ENCODE data around the gene VPS37D. TPM values are rescaled to one million over a fixed set of nuclear protein-coding genes. Genes with fewer than 3 reads are reported as not detected.

Gene VPS37D
- total RNA-seq, 2 experiments from 2014 or later: not detected

DNA sequence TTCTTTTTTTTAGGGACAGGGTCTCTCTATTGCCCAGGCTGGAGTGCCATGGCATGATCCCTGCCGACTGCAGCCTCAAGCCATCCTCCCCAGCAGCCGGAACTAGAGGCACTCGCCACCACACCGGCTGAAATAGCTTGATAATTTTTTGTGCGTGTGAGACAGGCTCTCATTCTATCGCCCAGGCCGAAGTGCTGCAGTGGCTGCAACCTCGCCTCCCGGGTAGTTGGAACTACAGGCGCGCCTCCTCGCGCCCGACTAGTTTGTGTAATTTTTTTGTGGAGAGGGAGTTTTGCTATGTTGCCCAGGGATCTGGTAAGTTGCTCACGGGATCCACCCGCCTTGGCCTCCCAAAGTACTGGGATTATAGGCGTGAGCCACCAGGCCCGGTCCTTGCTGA is 17.7 kb downstream of the VPS37D start:
- DNase-seq: no peak
- Mint-ChIP-seq H3K27ac (no peak overlapping the region), H3K9me3 (no peaks in the 10 kb centered on the region), H3K4me1 (ENCODE audit: low read depth) (peaks cover 50% of the 10 kb centered on the region), H3K36me3 (ENCODE audit: low read depth) (peaks cover 36% of the 10 kb centered on the region), H3K4me3 (peak overlapping the region; percentile 59), H3K27me3 (ENCODE audit: low read depth) (no peaks in the 10 kb centered on the region)
- CTCF ChIA-PET: interaction anchor here (1.1 kb wide), 1 partner anchor 41 kb away, joined by 3 read pairs; no protein-coding TSS in a partner anchor
- intact Hi-C loops (cut with micrococcal nuclease): loop anchor here (10.0 kb wide), 1 partner anchor 251 kb away; the partner anchor contains the start of gene FZD9

GRCh38 chr7:73688288-73688687 is 20.7 kb downstream of the VPS37D start:
- CTCF ChIA-PET: interaction anchor here (1.7 kb wide), 1 partner anchor 81 kb away, joined by 4 read pairs; no protein-coding TSS in a partner anchor
- H3K36me3 Mint-ChIP-seq (ENCODE audit: low read depth): peaks cover 45% of the 10 kb centered on the region
- no peaks in the 10 kb centered on the region for H3K9me3 Mint-ChIP-seq
- peaks cover 32% of the 10 kb centered on the region for H3K4me1 Mint-ChIP-seq (ENCODE audit: low read depth)
- no peak for DNase-seq
- no peaks in the 10 kb centered on the region for H3K27me3 Mint-ChIP-seq (ENCODE audit: low read depth)
- intact Hi-C loops (cut with micrococcal nuclease): loop anchor here (10.0 kb wide), 1 partner anchor 253 kb away; the partner anchor contains the start of gene FZD9
- no peak overlapping the region for H3K4me3 Mint-ChIP-seq
- H3K27ac Mint-ChIP-seq: peak overlapping the region; percentile 26

DNA sequence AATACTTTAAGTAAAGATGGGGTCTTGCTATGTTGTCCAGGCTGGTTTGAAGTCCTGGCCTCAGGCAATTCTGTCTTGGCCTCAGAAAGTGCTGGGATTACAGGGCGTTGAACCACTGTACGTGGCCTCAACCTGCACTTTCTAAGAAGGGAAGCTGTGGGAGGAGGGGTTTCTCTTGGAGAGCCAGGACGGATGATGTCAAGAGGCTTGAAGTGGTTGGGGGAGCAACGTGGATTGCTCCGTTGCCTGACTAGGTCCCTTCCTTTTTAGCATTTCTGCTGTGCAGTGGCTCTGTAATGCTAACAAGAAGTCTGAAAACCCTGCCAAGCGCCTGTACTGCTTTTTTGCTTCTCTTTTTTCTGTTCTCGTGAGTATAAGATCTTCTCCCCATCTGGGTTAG is 23.0 kb downstream of the VPS37D start:
- Mint-ChIP-seq H3K4me1 (ENCODE audit: low read depth) (peaks cover 22% of the 10 kb centered on the region), H3K36me3 (ENCODE audit: low read depth) (peaks cover 49% of the 10 kb centered on the region), H3K9me3 (no peaks in the 10 kb centered on the region), H3K27ac (no peak overlapping the region), H3K4me3 (no peak overlapping the region), H3K27me3 (ENCODE audit: low read depth) (no peaks in the 10 kb centered on the region)
- CTCF ChIA-PET: no interaction called here
- no peak for DNase-seq
- intact Hi-C loops (cut with micrococcal nuclease): no loop called here

GRCh38 chr7:73696372-73696771 is 28.7 kb downstream of the VPS37D start:
- Mint-ChIP-seq H3K4me3 (no peak overlapping the region), H3K9me3 (no peaks in the 10 kb centered on the region), H3K27me3 (ENCODE audit: low read depth) (no peaks in the 10 kb centered on the region), H3K27ac (no peak overlapping the region), H3K36me3 (ENCODE audit: low read depth) (peaks cover 44% of the 10 kb centered on the region), H3K4me1 (ENCODE audit: low read depth) (no peaks in the 10 kb centered on the region)
- intact Hi-C loops (cut with micrococcal nuclease): no loop called here
- no peak for DNase-seq
- CTCF ChIA-PET: interaction anchor here (1.7 kb wide), 1 partner anchor 10 kb away, joined by 7 read pairs; no protein-coding TSS in a partner anchor

DNA sequence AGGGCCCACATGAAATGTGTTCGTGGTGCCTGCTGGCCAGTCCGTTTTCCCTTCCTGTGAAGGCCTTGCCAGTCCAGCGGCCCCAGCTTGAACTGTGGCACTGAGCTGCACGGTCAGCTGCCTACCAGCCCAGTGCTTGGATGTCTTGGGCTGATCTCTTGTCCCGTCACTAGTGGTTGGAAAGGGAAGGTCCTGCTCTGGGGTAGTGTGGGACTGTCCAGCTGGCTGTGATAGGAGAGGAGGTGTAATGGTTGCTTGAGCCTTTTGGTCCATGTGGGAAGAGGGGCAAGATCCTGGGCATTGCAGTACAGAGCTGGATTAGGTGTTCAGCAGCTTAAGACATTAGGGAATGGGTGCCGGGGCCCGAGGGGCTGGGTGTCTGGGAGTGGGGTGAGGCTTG is 30.8 kb downstream of the VPS37D start:
- intact Hi-C loops (cut with micrococcal nuclease): no loop called here
- no peaks in the 10 kb centered on the region for H3K27me3 Mint-ChIP-seq (ENCODE audit: low read depth)
- no peak overlapping the region for H3K4me3 Mint-ChIP-seq
- H3K9me3 Mint-ChIP-seq: no peaks in the 10 kb centered on the region
- H3K27ac Mint-ChIP-seq: no peak overlapping the region
- peaks cover 40% of the 10 kb centered on the region for H3K36me3 Mint-ChIP-seq (ENCODE audit: low read depth)
- CTCF ChIA-PET: interaction anchor here (0.6 to 2.1 kb wide), 2 partner anchors 27 to 93 kb away, joined by 3 to 6 read pairs; no protein-coding TSS in a partner anchor
- H3K4me1 Mint-ChIP-seq (ENCODE audit: low read depth): peaks cover 4% of the 10 kb centered on the region
- no peak for DNase-seq

DNA sequence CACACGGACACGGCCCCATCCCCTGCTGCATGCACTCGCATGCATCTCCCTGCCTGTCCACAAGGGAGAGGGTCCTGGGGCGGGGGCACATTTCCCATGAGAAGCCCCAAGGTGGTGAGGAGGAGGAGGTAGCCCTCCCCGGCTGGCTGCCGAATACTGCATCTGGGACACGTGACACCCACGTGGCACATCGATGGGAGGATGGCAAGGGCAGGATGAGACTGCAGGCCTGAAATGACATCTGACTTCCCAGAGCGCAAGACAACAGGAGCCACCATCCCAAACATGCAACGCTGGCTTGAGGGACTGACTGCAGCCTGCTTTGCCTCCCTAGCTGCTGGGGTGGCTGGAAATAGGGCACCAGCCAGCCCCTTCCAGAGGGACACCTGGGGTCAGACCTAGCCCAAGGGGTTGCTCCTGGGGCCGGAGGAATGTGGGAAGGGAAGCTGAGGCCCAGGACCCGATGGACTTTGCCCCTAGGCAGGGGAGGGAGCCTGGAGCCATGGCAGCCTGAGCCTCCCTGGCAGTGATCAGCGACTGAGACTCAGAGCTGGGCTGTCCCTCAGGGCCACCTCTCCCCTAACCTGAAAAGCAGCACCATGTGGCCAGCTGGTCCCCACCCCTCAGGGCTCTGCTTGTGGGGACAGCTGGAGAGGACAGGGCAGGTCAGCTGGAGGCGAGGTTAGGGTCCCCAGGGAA is 31.9 kb downstream of the VPS37D start:
- H3K27ac Mint-ChIP-seq: no peak overlapping the region
- H3K36me3 Mint-ChIP-seq (ENCODE audit: low read depth): peaks cover 36% of the 10 kb centered on the region
- H3K4me3 Mint-ChIP-seq: no peak overlapping the region
- intact Hi-C loops (cut with micrococcal nuclease): no loop called here
- H3K4me1 Mint-ChIP-seq (ENCODE audit: low read depth): peaks cover 10% of the 10 kb centered on the region
- CTCF ChIA-PET: interaction anchor here (0.8 kb wide), 1 partner anchor 39 kb away, joined by 3 read pairs; no protein-coding TSS in a partner anchor
- H3K27me3 Mint-ChIP-seq (ENCODE audit: low read depth): no peaks in the 10 kb centered on the region
- no peak for DNase-seq
- H3K9me3 Mint-ChIP-seq: no peaks in the 10 kb centered on the region

DNA sequence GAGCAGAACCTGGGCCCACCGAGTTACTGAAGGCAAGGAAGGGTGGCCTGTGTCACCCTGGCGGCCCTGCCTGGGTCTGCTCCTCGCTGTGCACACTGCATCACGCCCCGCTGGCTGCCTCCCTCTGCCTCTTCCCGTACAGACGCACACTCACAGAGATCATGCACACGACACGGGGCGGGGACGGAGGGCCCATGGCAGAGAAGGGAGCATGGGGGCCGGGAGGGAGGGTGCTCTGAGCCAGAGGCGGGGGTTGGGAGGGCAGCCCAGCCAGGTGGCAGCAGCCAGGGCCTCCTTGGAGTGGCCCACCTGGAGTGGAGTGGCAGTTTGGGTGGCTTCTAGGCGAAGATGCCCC is 32.4 kb downstream of the VPS37D start:
- intact Hi-C loops (cut with micrococcal nuclease): no loop called here
- Mint-ChIP-seq H3K4me3 (no peak overlapping the region), H3K27ac (no peak overlapping the region), H3K9me3 (no peaks in the 10 kb centered on the region), H3K36me3 (ENCODE audit: low read depth) (peaks cover 34% of the 10 kb centered on the region), H3K4me1 (ENCODE audit: low read depth) (peaks cover 10% of the 10 kb centered on the region), H3K27me3 (ENCODE audit: low read depth) (no peaks in the 10 kb centered on the region)
- DNase-seq: no peak
- CTCF ChIA-PET: interaction anchor here (0.8 to 1.4 kb wide), 2 partner anchors 17 to 39 kb away, joined by 3 read pairs; no protein-coding TSS in a partner anchor

- Mint-ChIP-seq H3K27me3 (ENCODE audit: low read depth) (no peaks in the 10 kb centered on the region), H3K36me3 (ENCODE audit: low read depth) (peaks cover 31% of the 10 kb centered on the region)
- CTCF ChIA-PET: interaction anchor here (0.6 to 2.7 kb wide), 10 partner anchors 11 to 435 kb away, joined by 3 to 14 read pairs (median 4); no protein-coding TSS in a partner anchor
These were observed 33.0 kb downstream of the VPS37D start for GRCh38 chr7:73700581-73701134.

GRCh38 chr7:73701357-73701995 is 33.8 kb downstream of the VPS37D start:
- Mint-ChIP-seq H3K27ac (no peak overlapping the region), H3K4me1 (ENCODE audit: low read depth) (peaks cover 13% of the 10 kb centered on the region), H3K27me3 (ENCODE audit: low read depth) (no peaks in the 10 kb centered on the region), H3K36me3 (ENCODE audit: low read depth) (peaks cover 29% of the 10 kb centered on the region), H3K4me3 (no peak overlapping the region), H3K9me3 (no peaks in the 10 kb centered on the region)
- intact Hi-C loops (cut with micrococcal nuclease): no loop called here
- peak; percentile 36 for DNase-seq
- CTCF ChIA-PET: interaction anchor here (0.7 to 2.7 kb wide), 10 partner anchors 10 to 94 kb away, joined by 3 to 14 read pairs (median 4); no protein-coding TSS in a partner anchor

More at GRCh38 chr7:73700581-73701134, 33.0 kb downstream of the VPS37D start:
- H3K9me3 Mint-ChIP-seq: no peaks in the 10 kb centered on the region
- no peak for DNase-seq
- intact Hi-C loops (cut with micrococcal nuclease): no loop called here
- H3K4me1 Mint-ChIP-seq (ENCODE audit: low read depth): peaks cover 10% of the 10 kb centered on the region
- H3K4me3 Mint-ChIP-seq: no peak overlapping the region
- no peak overlapping the region for H3K27ac Mint-ChIP-seq

- CTCF ChIA-PET: interaction anchor here (0.5 to 2.7 kb wide), 5 partner anchors 9 to 152 kb away, joined by 3 to 14 read pairs (median 5); no protein-coding TSS in a partner anchor
- H3K4me3 Mint-ChIP-seq: no peak overlapping the region
These were observed 34.6 kb downstream of the VPS37D start for GRCh38 chr7:73702226-73702625.

GRCh38 chr7:73702665-73703064 is 35.0 kb downstream of the VPS37D start:
- no peak for DNase-seq
- Mint-ChIP-seq H3K27ac (no peak overlapping the region), H3K36me3 (ENCODE audit: low read depth) (peaks cover 22% of the 10 kb centered on the region), H3K27me3 (ENCODE audit: low read depth) (no peaks in the 10 kb centered on the region), H3K9me3 (no peaks in the 10 kb centered on the region), H3K4me3 (no peak overlapping the region), H3K4me1 (ENCODE audit: low read depth) (peaks cover 22% of the 10 kb centered on the region)
- intact Hi-C loops (cut with micrococcal nuclease): no loop called here
- CTCF ChIA-PET: interaction anchor here (0.5 to 2.7 kb wide), 5 partner anchors 10 to 152 kb away, joined by 3 to 14 read pairs (median 4); no protein-coding TSS in a partner anchor

More at GRCh38 chr7:73702226-73702625, 34.6 kb downstream of the VPS37D start:
- Mint-ChIP-seq H3K4me1 (ENCODE audit: low read depth) (peaks cover 20% of the 10 kb centered on the region), H3K27ac (no peak overlapping the region), H3K36me3 (ENCODE audit: low read depth) (peaks cover 26% of the 10 kb centered on the region), H3K27me3 (ENCODE audit: low read depth) (no peaks in the 10 kb centered on the region), H3K9me3 (no peaks in the 10 kb centered on the region)
- DNase-seq: no peak
- intact Hi-C loops (cut with micrococcal nuclease): no loop called here

GRCh38 chr7:73703225-73703624 is 35.6 kb downstream of the VPS37D start:
- peaks cover 22% of the 10 kb centered on the region for H3K4me1 Mint-ChIP-seq (ENCODE audit: low read depth)
- no peak for DNase-seq
- peaks cover 20% of the 10 kb centered on the region for H3K36me3 Mint-ChIP-seq (ENCODE audit: low read depth)
- no peak overlapping the region for H3K27ac Mint-ChIP-seq
- intact Hi-C loops (cut with micrococcal nuclease): no loop called here
- H3K27me3 Mint-ChIP-seq (ENCODE audit: low read depth): no peaks in the 10 kb centered on the region
- CTCF ChIA-PET: interaction anchor here (0.7 to 1.0 kb wide), 2 partner anchors 13 to 20 kb away, joined by 3 read pairs; no protein-coding TSS in a partner anchor
- H3K4me3 Mint-ChIP-seq: no peak overlapping the region
- no peaks in the 10 kb centered on the region for H3K9me3 Mint-ChIP-seq
